ENCODE measurements around the gene TFPI.

TFPI gene

DNA sequence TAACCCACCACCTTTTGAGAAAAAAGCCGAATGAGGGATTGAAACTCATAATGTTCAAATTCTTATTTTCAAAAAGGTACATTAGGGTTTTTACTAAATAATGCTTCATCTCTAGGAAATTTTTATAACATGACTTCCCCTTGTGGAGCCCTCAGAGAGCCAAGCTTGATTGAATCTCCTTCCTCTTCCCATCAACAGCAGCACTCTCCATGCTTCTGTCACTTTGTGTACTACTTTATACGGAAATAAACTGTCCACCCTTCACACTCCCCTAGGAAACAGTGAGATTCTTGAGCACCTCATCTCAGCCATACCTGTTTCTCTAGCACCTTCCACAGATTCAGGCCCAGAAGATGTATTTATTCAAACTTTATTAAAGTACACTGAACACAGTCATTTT lies 51.8 kb downstream of the TFPI start:
- DNase-seq = no peak

GRCh38 chr2:187500585-187501359 lies 53.5 kb downstream of the TFPI start:
- peak; percentile 60 for DNase-seq

GRCh38 chr2:187499941-187500532 lies 54.2 kb downstream of the TFPI start:
- DNase-seq = peak; percentile 79

DNA sequence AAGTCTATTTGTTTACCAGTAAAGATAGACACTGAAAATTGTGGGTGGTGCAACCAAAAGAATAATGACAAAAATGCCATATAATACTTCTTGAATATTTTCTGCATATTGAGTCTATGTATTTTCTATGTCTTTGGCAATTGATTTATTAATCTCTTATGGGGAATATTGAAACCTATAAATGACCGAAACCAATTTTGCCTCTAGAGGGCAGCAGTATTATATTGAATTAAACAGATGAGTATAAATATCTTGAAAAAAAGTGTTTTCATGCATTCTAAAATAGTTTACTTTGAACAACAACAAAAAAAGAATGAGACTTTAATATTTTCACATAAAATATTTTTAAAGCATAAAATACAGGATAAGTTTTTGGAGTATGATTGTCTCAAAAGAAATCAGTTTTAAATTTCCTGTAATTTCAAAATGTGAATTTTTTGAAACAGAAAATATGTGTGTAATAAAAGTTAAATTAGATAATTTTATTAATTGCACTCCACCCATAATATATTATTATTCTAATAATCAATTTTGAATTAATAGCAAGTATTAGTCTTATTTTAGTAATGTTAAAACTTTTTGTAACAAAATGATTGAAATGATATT lies 56.3 kb downstream of the TFPI start:
- peak; percentile 52 for DNase-seq

GRCh38 chr2:187497140-187497539 lies 57.1 kb downstream of the TFPI start:
- no peak for DNase-seq

GRCh38 chr2:187495324-187495723 lies 58.9 kb downstream of the TFPI start:
- DNase-seq = no peak

- DNase-seq = no peak
These were observed 60.2 kb downstream of the TFPI start for GRCh38 chr2:187493877-187494568.

DNA sequence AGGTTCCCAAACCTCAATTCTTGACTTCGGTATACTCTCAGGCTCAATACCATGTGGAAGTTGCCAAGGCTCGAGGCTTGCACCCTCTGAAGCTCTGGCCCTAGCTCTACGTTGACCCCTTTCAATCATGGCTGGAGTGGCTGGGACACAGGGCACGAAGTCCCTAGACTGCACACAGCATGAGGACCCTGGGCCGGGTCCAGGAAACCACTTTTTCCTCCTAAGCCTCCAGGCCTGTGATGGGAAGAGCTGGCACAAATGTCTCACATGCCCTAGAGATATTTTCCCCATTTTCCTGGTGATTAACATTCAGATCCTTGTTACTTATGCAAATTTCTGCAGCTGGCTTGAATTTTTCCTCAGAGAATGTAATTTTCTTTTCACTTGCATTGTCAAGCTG lies 61.1 kb downstream of the TFPI start:
- no peak for DNase-seq

- no peak for DNase-seq
These were observed 68.0 kb downstream of the TFPI start for GRCh38 chr2:187486241-187486640.

DNA sequence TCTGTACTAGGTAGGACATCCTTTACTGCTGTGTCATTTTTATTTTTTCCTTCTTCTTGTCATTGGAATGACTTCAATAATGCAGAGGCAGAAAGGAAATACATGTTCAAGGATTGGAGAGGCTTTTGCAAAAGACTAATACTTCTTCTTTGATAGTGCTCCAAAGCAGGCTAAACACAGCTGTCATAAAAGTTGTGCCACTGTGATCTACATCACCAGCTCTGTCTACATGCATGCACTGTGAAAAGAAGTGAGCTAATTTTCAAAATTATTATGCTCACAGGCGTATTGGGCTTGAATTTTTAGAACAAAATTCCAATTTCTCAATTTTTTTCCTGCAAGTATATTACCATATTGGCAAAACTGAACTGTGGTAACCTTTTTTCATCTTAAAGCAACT lies 68.7 kb downstream of the TFPI start:
- DNase-seq = no peak

DNA sequence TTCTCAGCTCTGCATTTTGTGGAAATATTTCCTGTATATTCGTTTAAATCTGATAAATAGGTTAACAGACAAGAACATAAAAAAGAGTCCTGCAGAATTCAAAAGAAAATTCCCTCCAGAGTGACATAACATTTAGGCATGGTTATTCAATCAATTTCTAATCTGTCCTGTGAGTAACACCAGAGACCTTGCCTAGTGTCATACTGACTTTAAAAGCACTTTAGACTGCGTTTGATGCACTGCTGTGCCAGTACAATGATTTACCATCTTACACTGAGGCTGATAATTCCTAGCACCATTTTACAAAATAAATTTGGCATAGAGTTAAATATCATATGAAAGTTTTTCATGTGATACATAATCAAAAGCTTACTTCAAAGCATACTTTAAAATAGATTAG lies 70.7 kb downstream of the TFPI start:
- no peak for DNase-seq

GRCh38 chr2:187482796-187483195 lies 71.4 kb downstream of the TFPI start:
- DNase-seq = no peak

DNA sequence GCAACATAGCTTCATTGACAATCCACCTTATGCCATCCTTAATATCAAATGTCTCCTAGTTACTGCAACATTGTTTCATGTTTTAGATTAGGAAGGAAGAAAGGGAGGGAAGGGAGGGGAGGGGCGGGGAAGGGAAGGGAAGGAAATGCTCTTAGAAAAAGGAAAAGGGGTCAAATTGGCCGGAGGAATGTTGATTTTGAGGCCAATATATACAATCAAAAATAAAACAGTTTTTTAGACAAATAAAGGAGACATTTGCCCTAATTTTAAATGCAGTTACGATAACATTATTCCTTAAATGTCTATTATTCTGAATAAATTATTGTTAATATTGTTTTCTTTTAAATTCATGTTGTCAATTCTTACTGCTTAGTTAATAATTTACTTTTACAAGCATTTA lies 72.7 kb downstream of the TFPI start:
- no peak for DNase-seq

GRCh38 chr2:187478719-187479118 lies 75.5 kb downstream of the TFPI start:
- DNase-seq = no peak

GRCh38 chr2:187477051-187477450 lies 77.2 kb downstream of the TFPI start:
- DNase-seq = no peak

GRCh38 chr2:187475499-187476248 lies 78.6 kb downstream of the TFPI start:
- DNase-seq = no peak

- no peak for DNase-seq
These were observed 83.5 kb downstream of the TFPI start for GRCh38 chr2:187470698-187471097.

GRCh38 chr2:187469538-187469937 lies 84.7 kb downstream of the TFPI start:
- DNase-seq = no peak

GRCh38 chr2:187468262-187468661 lies 86.0 kb downstream of the TFPI start:
- DNase-seq = no peak

GRCh38 chr2:187466129-187466792 lies 88.0 kb downstream of the TFPI start:
- no peak for DNase-seq

DNA sequence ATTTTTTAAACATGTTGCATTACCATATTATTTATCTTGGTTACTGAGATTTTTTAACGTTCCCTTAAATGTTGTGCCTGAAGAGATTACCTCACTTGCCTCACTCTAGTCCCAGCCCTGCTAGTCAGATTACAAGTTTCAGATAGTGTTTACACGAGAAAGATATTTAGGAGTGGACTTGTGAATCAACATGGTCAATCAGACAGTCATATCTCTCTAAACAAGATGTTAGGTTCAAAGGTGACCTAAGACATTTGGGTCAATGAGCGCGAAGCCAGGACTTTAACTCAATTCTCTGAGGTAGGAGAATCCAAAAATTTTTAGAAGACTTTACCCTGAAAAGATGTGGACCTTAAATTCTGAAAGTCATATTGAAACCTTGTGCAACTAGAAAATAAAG lies 91.4 kb downstream of the TFPI start:
- no peak for DNase-seq
